ENCODE data around the gene LOC101059915.

GRCh38 chrX:71664889-71665491, 2.4 kb upstream of the LOC101059915 start:
- TF ChIP-seq CTCF (IDR thresholded peaks at IDR 0.05) (no peak), POLR2AphosphoS5 (IDR thresholded peaks at IDR 0.05) (no peak), POLR2A (IDR thresholded peaks at IDR 0.05; ENCODE audit: low read depth) (no peak)
